ENCODE measurements around the gene PIP4K2A.
"Not testable (repeated sequence)": the region's sequence is repeated elsewhere in the genome, so short reads cannot be mapped to it uniquely, and the experiment has no call there.

Gene PIP4K2A

GRCh38 chr10:22515009-22515408 lies 199.4 kb downstream of the PIP4K2A start:
- H3K4me3 ChIP-seq (replicated peaks; ENCODE audit: low read depth, low read length) = no peak overlapping the region
- TF ChIP-seq, protein P1, sequence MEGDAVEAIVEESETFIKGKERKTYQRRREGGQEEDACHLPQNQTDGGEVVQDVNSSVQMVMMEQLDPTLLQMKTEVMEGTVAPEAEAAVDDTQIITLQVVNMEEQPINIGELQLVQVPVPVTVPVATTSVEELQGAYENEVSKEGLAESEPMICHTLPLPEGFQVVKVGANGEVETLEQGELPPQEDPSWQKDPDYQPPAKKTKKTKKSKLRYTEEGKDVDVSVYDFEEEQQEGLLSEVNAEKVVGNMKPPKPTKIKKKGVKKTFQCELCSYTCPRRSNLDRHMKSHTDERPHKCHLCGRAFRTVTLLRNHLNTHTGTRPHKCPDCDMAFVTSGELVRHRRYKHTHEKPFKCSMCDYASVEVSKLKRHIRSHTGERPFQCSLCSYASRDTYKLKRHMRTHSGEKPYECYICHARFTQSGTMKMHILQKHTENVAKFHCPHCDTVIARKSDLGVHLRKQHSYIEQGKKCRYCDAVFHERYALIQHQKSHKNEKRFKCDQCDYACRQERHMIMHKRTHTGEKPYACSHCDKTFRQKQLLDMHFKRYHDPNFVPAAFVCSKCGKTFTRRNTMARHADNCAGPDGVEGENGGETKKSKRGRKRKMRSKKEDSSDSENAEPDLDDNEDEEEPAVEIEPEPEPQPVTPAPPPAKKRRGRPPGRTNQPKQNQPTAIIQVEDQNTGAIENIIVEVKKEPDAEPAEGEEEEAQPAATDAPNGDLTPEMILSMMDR (IDR thresholded peaks at IDR 0.05; ENCODE audit: low read depth, low read length, missing control alignments) = no peak

GRCh38 chr10:22514414-22514758 lies 200.0 kb downstream of the PIP4K2A start:
- not testable (repeated sequence) for DNase-seq (ENCODE audit: extremely low read depth, low read depth); H3K4me3 ChIP-seq (replicated peaks; ENCODE audit: low read depth, low read length)

More at GRCh38 chr10:22515009-22515408, 199.4 kb downstream of the PIP4K2A start:
- no peak for DNase-seq (ENCODE audit: extremely low read depth, low read depth)

GRCh38 chr10:22513483-22514413 lies 200.6 kb downstream of the PIP4K2A start:
- H3K4me3 ChIP-seq (replicated peaks; ENCODE audit: low read depth, low read length); DNase-seq (ENCODE audit: extremely low read depth, low read depth): not testable (repeated sequence)

GRCh38 chr10:22512015-22512414 lies 202.4 kb downstream of the PIP4K2A start:
- not testable (repeated sequence) for H3K4me3 ChIP-seq (replicated peaks; ENCODE audit: low read depth, low read length); DNase-seq (ENCODE audit: extremely low read depth, low read depth)

GRCh38 chr10:22508214-22508613 lies 206.2 kb downstream of the PIP4K2A start:
- not testable (repeated sequence) for H3K4me3 ChIP-seq (replicated peaks; ENCODE audit: low read depth, low read length); DNase-seq (ENCODE audit: extremely low read depth, low read depth)

DNA sequence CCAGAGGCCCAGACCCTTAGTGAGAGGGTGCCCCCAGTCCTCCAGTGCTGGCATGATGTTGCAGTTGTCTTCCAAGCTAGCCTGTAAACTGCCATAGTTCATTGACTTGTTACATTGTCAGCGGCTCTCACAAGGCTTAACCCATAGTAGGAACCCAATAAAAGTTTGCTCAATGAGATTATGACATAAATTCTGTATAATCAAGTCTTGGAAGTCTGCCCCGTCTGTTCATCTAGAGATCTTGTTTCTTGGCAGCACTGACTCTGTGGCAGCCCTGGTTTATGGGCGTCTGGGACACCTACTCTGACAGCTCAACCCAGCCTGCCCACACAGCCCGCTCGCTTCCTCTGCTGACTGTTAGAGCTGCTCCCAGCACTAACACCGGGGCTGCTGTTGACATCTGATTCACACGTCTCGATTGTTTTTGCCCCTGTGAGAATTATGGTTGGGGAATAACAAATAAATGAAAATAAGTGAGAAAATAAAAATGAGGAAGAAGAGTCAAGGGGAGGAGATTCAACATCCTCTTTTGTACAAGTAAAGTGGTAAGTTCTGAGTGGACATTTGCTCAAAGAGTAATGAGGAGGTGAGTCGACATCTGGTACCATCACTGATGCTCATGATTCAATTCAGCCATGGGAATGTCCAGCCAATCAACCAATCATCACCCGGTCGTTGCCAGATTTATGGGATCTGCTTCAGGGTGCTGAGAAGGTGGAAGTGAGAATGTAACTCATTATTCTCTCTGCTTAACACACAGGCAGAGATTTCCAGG lies 208.3 kb downstream of the PIP4K2A start:
- DNase-seq (ENCODE audit: extremely low read depth, low read depth) = peak; percentile 11
- TF ChIP-seq, protein P1 (IDR thresholded peaks at IDR 0.05; ENCODE audit: low read depth, low read length, missing control alignments) = no peak
- no peak overlapping the region for H3K4me3 ChIP-seq (replicated peaks; ENCODE audit: low read depth, low read length)

DNA sequence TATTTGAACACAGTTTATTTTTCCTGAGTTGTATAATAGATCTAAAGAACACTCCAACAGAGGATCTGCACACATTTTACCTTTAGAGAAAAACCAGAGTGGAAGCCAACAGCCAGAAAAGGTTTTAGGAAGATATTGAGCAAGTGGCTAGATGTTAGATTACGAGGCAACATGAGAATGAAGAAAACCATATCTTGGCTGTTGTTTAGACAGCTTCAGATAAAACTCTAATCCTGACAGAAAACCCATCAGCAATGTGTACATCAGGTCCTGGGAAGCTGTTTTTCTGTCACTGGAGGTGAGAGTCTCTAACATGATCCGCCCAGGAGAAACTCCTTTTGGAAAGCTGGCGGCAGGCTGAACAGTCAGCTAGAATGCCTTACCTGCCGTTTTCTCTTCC lies 209.6 kb downstream of the PIP4K2A start:
- DNase-seq (ENCODE audit: extremely low read depth, low read depth) = no peak
- H3K4me3 ChIP-seq (replicated peaks; ENCODE audit: low read depth, low read length) = no peak overlapping the region
- TF ChIP-seq, protein P1 (IDR thresholded peaks at IDR 0.05; ENCODE audit: low read depth, low read length, missing control alignments) = no peak

GRCh38 chr10:22503315-22504088 lies 210.9 kb downstream of the PIP4K2A start:
- no peak for DNase-seq (ENCODE audit: extremely low read depth, low read depth)
- H3K4me3 ChIP-seq (replicated peaks; ENCODE audit: low read depth, low read length) = no peak overlapping the region
- TF ChIP-seq, protein P1 (IDR thresholded peaks at IDR 0.05; ENCODE audit: low read depth, low read length, missing control alignments) = no peak

Measured in HFF-Myc (cell line).